GM23248 (cell line): Measurements from ENCODE around the gene BRD2. TPM values are rescaled to one million over a fixed set of nuclear protein-coding genes. Genes with fewer than 3 reads are reported as not detected.

Source experiments
- DNase-seq: peaks from one replicate; pipeline ENCODE4 v3.0.0-alpha.2; 2015
- H2AFZ ChIP-seq: fragments of 200-600 bp; sonication (generic); 2 replicates; pipeline ENCODE4 v1.6.1; 2016; ENCODE audit warnings: antibody characterized with exemption
- H3F3A ChIP-seq: fragments of 200-600 bp; sonication (generic); 2 replicates; pipeline ENCODE4 v1.6.1; 2016; ENCODE audit warnings: mild to moderate bottlenecking, antibody characterized with exemption, mixed run types; ENCODE audit not compliant: insufficient read depth
- H3K27ac ChIP-seq: fragments of 200-600 bp; sonication (generic); 2 replicates; pipeline ENCODE4 v1.5.1; 2016; ENCODE audit warnings: mild to moderate bottlenecking
- H3K27me3 ChIP-seq: fragments of 200-600 bp; sonication (generic); replicated peaks from 2 replicates; pipeline ENCODE4 v1.6.1; 2016; ENCODE audit warnings: mild to moderate bottlenecking; ENCODE audit not compliant: insufficient read depth
- H3K36me3 ChIP-seq: fragments of 200-600 bp; sonication (generic); 2 replicates; pipeline ENCODE4 v1.6.1; 2016; ENCODE audit warnings: low read depth, mild to moderate bottlenecking
- H3K4me1 ChIP-seq: fragments of 200-600 bp; sonication (generic); 2 replicates; pipeline ENCODE4 v1.6.1; 2016; ENCODE audit warnings: mild to moderate bottlenecking; ENCODE audit not compliant: insufficient read depth
- H3K4me2 ChIP-seq: fragments of 200-600 bp; sonication (generic); one replicate; pipeline ENCODE4 v1.6.1; 2016; ENCODE audit warnings: mild to moderate bottlenecking; ENCODE audit not compliant: unreplicated experiment
- H3K4me3 ChIP-seq: fragments of 200-600 bp; sonication (generic); 2 replicates; pipeline ENCODE4 v1.5.1; 2016; ENCODE audit warnings: mild to moderate bottlenecking
- H3K79me2 ChIP-seq: fragments of 200-600 bp; sonication (generic); 2 replicates; pipeline ENCODE4 v1.6.1; 2016; ENCODE audit warnings: mild to moderate bottlenecking; ENCODE audit not compliant: insufficient read depth
- H3K9ac ChIP-seq: fragments of 200-600 bp; sonication (generic); 2 replicates; pipeline ENCODE4 v1.6.1; 2016; ENCODE audit warnings: mild to moderate bottlenecking
- H3K9me2 ChIP-seq: fragments of 200-600 bp; sonication (generic); 2 replicates; pipeline ENCODE4 v1.6.1; 2016; ENCODE audit warnings: mixed run types, mild to moderate bottlenecking, moderate library complexity; ENCODE audit not compliant: insufficient read depth
- H3K9me3 ChIP-seq: fragments of 200-600 bp; sonication (generic); one replicate; pipeline ENCODE4 v1.6.1; 2017; ENCODE audit warnings: low read depth
- H4K20me1 ChIP-seq: fragments of 200-600 bp; sonication (generic); 2 replicates; pipeline ENCODE4 v1.6.0; 2016; ENCODE audit not compliant: insufficient read depth
- EZH2 ChIP-seq: fragments of 200-600 bp; sonication (generic); IDR thresholded peaks from 2 replicates; pipeline ENCODE4 v1.6.1; 2018; ENCODE audit warnings: antibody characterized with exemption, mild to moderate bottlenecking; ENCODE audit not compliant: insufficient read depth, poor library complexity, severe bottlenecking
- EZH2phosphoT487 ChIP-seq: fragments of 200-600 bp; sonication (generic); IDR thresholded peaks from 2 replicates; pipeline ENCODE4 v1.6.1; 2018; ENCODE audit warnings: antibody characterized with exemption, moderate library complexity, mild to moderate bottlenecking, low read depth; ENCODE audit not compliant: insufficient read depth
- WGBS, 2 experiments: methylation state at CpG; one replicate each; pipeline ENCODE4 v1.1.6; 2015 to 2017; ENCODE audit warnings: low lambda C conversion rate in 2 of 2, low coverage in 1 of 2; ENCODE audit errors: missing lambda C conversion rate in 2 of 2; 5-methylcytosine and 5-hydroxymethylcytosine counted together
- in situ Hi-C: fragments of 300-500 bp; cut with MboI; formaldehyde crosslinking; loops from 2 replicates; pipeline ENCODE4 v1.15.0; 2020
- polyA plus RNA-seq: library from polyadenylated mRNA; unstranded; fragments of >200 nt; fragmentation: Nextera tagmentation; extraction: Ambion mirVana; gene quantifications from 2 replicates; pipeline ENCODE4 v1.2.1, GENCODE V29; 2016
- total RNA-seq: library from RNA; depleted of rRNA; stranded (reverse); fragments of >200 nt; shearing (Covaris generic); gene quantifications from 2 replicates; pipeline ENCODE4 v1.2.3, GENCODE V29; 2014

BRD2 gene
- total and polyA plus RNA-seq, 2 experiments from 2014 or later = 85.4 to 105 TPM

GRCh38 chr6:32983964-32984621, 15.7 kb downstream of the BRD2 start:
- WGBS, 2 experiments = 33% methylated on average over 3 of the region's 3 CpGs

GRCh38 chr6:32984622-32985389, 16.4 kb downstream of the BRD2 start:
- 11 to 12% methylated on average over 9 of the region's 9 CpGs for WGBS, 2 experiments

More at GRCh38 chr6:32983964-32984621, 15.7 kb downstream of the BRD2 start:
- H3K4me2 ChIP-seq = no peak overlapping the region
- H4K20me1 ChIP-seq = peaks cover 2% of the 10 kb centered on the region; the same call in 1 of the 2 replicates
- TF ChIP-seq EZH2phosphoT487 = no peak
- TF ChIP-seq EZH2 = no peak
- H3K4me1 ChIP-seq = no peaks in the 10 kb centered on the region
- H3K27me3 ChIP-seq = no peaks in the 10 kb centered on the region
- in situ Hi-C loops = loop anchor here (10.0 kb wide), 1 partner anchor 89 kb away; no protein-coding TSS in a partner anchor
- H3K9ac ChIP-seq = no peak overlapping the region
- H3K27ac ChIP-seq = peak overlapping the region; percentile 29
- H3K36me3 ChIP-seq = peaks cover 35% of the 10 kb centered on the region
- H3K9me3 ChIP-seq = no peaks in the 10 kb centered on the region
- no peak overlapping the region for H2AFZ ChIP-seq
- H3F3A ChIP-seq = peaks cover 59% of the 10 kb centered on the region
- H3K9me2 ChIP-seq = no peaks in the 10 kb centered on the region
- peaks cover 30% of the 10 kb centered on the region for H3K79me2 ChIP-seq
- no peak for DNase-seq
- no peak overlapping the region for H3K4me3 ChIP-seq

DNA sequence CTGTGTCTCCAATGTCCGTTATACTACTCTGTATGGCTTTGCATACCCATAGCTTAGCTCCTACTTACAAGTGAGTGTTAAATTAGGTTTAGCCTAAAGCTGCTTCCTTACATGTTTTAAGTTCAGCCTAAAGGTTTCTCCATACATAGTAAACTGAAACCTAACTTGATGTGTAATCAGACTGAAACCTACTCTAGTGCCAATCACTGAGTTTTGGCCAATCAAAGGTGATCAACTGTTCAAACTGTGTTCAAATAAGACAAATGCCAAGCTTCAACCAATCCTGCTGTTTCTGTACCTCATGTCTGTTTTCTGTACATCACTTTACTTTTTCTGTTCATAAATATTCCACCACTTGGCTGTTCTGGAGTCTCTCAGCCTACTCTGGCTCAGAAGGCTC, 21.0 kb downstream of the BRD2 start:
- DNase-seq = no peak
- Histone ChIP-seq H3K9me2 (no peaks in the 10 kb centered on the region), H3K79me2 (no peaks in the 10 kb centered on the region), H3K27ac (no peak overlapping the region), H3K4me1 (no peaks in the 10 kb centered on the region), H3K36me3 (no peaks in the 10 kb centered on the region), H3K9ac (no peak overlapping the region), H3F3A (peaks cover 6% of the 10 kb centered on the region), H3K27me3 (peaks cover 17% of the 10 kb centered on the region; the same call in 1 of the 2 replicates), H3K4me2 (no peak overlapping the region), H3K4me3 (no peak overlapping the region), H4K20me1 (no peaks in the 10 kb centered on the region; the same call in 1 of the 2 replicates), H2AFZ (no peak overlapping the region), H3K9me3 (no peaks in the 10 kb centered on the region)
- in situ Hi-C loops = loop anchor here (10.0 kb wide), 1 partner anchor 95 kb away; no protein-coding TSS in a partner anchor
- 80 to 83% methylated on average over 1 of the region's 1 CpG for WGBS, 2 experiments
- no peak for TF ChIP-seq EZH2
- TF ChIP-seq EZH2phosphoT487 = no peak

More at GRCh38 chr6:32984622-32985389, 16.4 kb downstream of the BRD2 start:
- Histone ChIP-seq H3K36me3 (peaks cover 28% of the 10 kb centered on the region), H2AFZ (no peak overlapping the region), H3K4me1 (no peaks in the 10 kb centered on the region), H3K9me2 (no peaks in the 10 kb centered on the region), H3K4me3 (no peak overlapping the region), H3K79me2 (peaks cover 23% of the 10 kb centered on the region), H3K27ac (peak overlapping the region; percentile 29; the same call in 1 of the 2 replicates), H3K4me2 (no peak overlapping the region), H3F3A (peaks cover 52% of the 10 kb centered on the region), H4K20me1 (no peaks in the 10 kb centered on the region; the same call in 1 of the 2 replicates), H3K9ac (no peak overlapping the region), H3K27me3 (no peaks in the 10 kb centered on the region), H3K9me3 (no peaks in the 10 kb centered on the region)
- TF ChIP-seq EZH2phosphoT487 (no peak), EZH2 (no peak)
- in situ Hi-C loops = loop anchor here (10.0 kb wide), 1 partner anchor 90 kb away; no protein-coding TSS in a partner anchor
- peak; percentile 86 for DNase-seq

GRCh38 chr6:32991972-32992371, 23.6 kb downstream of the BRD2 start:
- no peaks in the 10 kb centered on the region for H4K20me1 ChIP-seq
- no peak overlapping the region for H3K9ac ChIP-seq
- no peaks in the 10 kb centered on the region for H3K9me2 ChIP-seq
- no peak overlapping the region for H2AFZ ChIP-seq
- no peak for DNase-seq
- no peaks in the 10 kb centered on the region for H3K9me3 ChIP-seq
- H3K27ac ChIP-seq = no peak overlapping the region
- H3K4me2 ChIP-seq = no peak overlapping the region
- WGBS, 2 experiments = 58 to 59% methylated on average over 4 of the region's 4 CpGs
- no peaks in the 10 kb centered on the region for H3K36me3 ChIP-seq
- TF ChIP-seq EZH2phosphoT487 (no peak), EZH2 (no peak)
- H3K4me3 ChIP-seq = no peak overlapping the region
- H3K79me2 ChIP-seq = no peaks in the 10 kb centered on the region
- no peaks in the 10 kb centered on the region for H3K4me1 ChIP-seq
- in situ Hi-C loops = no loop called here
- H3K27me3 ChIP-seq = peaks cover 33% of the 10 kb centered on the region; the same call in 1 of the 2 replicates
- no peaks in the 10 kb centered on the region for H3F3A ChIP-seq
